ENCODE results near the gene CTNNA3.

The CTNNA3 gene

GRCh38 chr10:66795866-66796265 lies 900.1 kb downstream of the CTNNA3 start:
- no peak for DNase-seq

GRCh38 chr10:66792441-66792840 lies 903.6 kb downstream of the CTNNA3 start:
- no peak for DNase-seq

- DNase-seq: no peak
Observed at GRCh38 chr10:66788178-66788987, 907.6 kb downstream of the CTNNA3 start.

GRCh38 chr10:66786709-66787108 lies 909.3 kb downstream of the CTNNA3 start:
- no peak for DNase-seq

GRCh38 chr10:66784770-66785169 lies 911.2 kb downstream of the CTNNA3 start:
- DNase-seq: no peak

GRCh38 chr10:66783316-66783715 lies 912.7 kb downstream of the CTNNA3 start:
- DNase-seq: no peak

GRCh38 chr10:66782776-66783175 lies 913.2 kb downstream of the CTNNA3 start:
- no peak for DNase-seq

- no peak for DNase-seq
Observed at GRCh38 chr10:66782144-66782543, 913.9 kb downstream of the CTNNA3 start.

GRCh38 chr10:66780796-66781195 lies 915.2 kb downstream of the CTNNA3 start:
- DNase-seq: no peak

GRCh38 chr10:66778351-66778750 lies 917.6 kb downstream of the CTNNA3 start:
- no peak for DNase-seq

- DNase-seq: no peak
Observed at GRCh38 chr10:66777665-66778064, 918.3 kb downstream of the CTNNA3 start.

GRCh38 chr10:66773472-66773817 lies 922.5 kb downstream of the CTNNA3 start:
- no peak for DNase-seq

GRCh38 chr10:66772548-66773471 lies 923.2 kb downstream of the CTNNA3 start:
- DNase-seq: no peak

GRCh38 chr10:66767707-66768106 lies 928.3 kb downstream of the CTNNA3 start:
- DNase-seq: no peak

- no peak for DNase-seq
Observed at GRCh38 chr10:66762218-66762729, 933.7 kb downstream of the CTNNA3 start.

- no peak for DNase-seq
Observed at GRCh38 chr10:66760941-66761340, 935.1 kb downstream of the CTNNA3 start.

GRCh38 chr10:66755474-66755873 lies 940.5 kb downstream of the CTNNA3 start:
- no peak for DNase-seq

GRCh38 chr10:66752714-66753113 lies 943.3 kb downstream of the CTNNA3 start:
- no peak for DNase-seq

GRCh38 chr10:66748217-66748616 lies 947.8 kb downstream of the CTNNA3 start:
- no peak for DNase-seq

- DNase-seq: no peak
Observed at GRCh38 chr10:66747451-66747850, 948.5 kb downstream of the CTNNA3 start.

GRCh38 chr10:66746711-66747110 lies 949.3 kb downstream of the CTNNA3 start:
- no peak for DNase-seq

GRCh38 chr10:66746246-66746645 lies 949.7 kb downstream of the CTNNA3 start:
- DNase-seq: no peak

GRCh38 chr10:66744915-66745314 lies 951.1 kb downstream of the CTNNA3 start:
- DNase-seq: no peak

- no peak for DNase-seq
Observed at GRCh38 chr10:66737241-66737640, 958.8 kb downstream of the CTNNA3 start.
